Measurements from ENCODE around the gene PPP4R3B.

DNA sequence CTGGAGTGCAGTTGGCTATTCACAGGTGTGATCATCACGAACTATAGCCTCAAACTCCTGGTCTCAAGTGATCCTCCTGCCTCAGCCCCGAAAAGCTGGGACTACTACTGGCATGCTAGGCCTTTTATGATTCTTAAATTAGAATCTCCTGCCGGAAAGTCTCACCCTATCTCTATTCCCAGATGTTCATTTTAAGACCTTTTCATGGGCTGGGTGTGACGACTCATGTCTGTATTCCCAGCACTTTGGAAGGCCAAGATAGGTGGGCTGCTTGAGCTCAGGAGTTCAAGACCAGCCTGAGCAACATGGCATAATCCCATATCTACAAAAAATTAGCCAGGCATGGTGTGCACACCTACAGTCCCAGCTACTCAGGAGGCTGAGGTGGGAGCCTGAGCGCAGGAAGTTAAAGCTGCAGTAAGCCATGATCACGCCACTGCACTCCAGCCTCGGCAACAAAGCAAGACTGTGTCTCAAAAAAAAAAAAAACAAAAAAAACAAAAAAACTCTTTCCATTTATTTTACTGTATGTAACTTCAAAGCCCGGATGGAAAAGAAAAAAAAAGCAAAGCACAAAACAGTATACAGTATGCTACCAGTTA lies 8.1 kb downstream of the PPP4R3B start:
- no peak for TF ChIP-seq CTCF (IDR thresholded peaks at IDR 0.05; ENCODE audit: borderline replicate concordance, extremely low read depth, low read length, poor library complexity, severe bottlenecking)
- TF ChIP-seq EZH2 (IDR thresholded peaks at IDR 0.05; ENCODE audit: borderline replicate concordance, low read depth, low read length, severe bottlenecking): no peak
